GM10248 (cell line): Measurements from ENCODE around the gene GALNTL6.

Source experiments
- CTCF ChIA-PET: fragments of 300-600 bp; sonication (Branson Sonifier 250); formaldehyde crosslinking; extraction: SDS; loops from one replicate; lab custom pipeline; 2021; ENCODE audit warnings: antibody characterized with exemption; lab: Yijun Ruan, JAX
- POLR2A ChIA-PET: fragments of 350-650 bp; sonication (Branson Sonifier 250); formaldehyde crosslinking; extraction: SDS; loops from one replicate; lab custom pipeline; 2020; ENCODE audit warnings: antibody characterized with exemption; lab: Yijun Ruan, JAX
- DNase-seq: peaks from one replicate; pipeline ENCODE4 v3.0.0; 2012; ENCODE audit errors: extremely low spot score
- CTCF ChIP-seq: IDR thresholded peaks from 2 replicates; pipeline ENCODE4 v1.5.1; 2012; ENCODE audit warnings: mild to moderate bottlenecking, low read depth; ENCODE audit errors: extremely low read depth, missing control alignments, control extremely low read depth

The GALNTL6 gene

DNA sequence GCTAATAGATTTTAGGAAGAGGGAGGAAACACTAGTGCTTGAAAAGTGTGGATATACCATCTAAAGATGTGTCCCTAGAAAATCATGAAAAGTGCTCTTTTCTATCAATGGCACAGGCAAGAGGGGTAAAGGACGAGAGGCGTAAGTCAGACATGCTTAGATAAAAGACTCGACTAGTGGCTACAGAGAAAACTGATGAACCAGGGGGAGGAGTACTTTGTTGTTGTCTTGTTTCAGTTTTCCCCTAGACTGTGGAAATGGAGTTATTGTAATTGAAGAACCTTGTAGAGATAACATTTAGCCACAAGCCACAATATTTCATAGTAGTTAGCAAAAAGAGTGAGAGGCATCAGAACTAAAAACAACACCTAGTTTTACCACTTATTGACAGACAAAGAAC lies 21.4 kb downstream of the GALNTL6 start:
- TF ChIP-seq CTCF, result no peak
- CTCF ChIA-PET, result interaction anchor here (0.9 kb wide), 1 partner anchor 9 kb away, joined by 3 read pairs; no protein-coding TSS in a partner anchor
- POLR2A ChIA-PET, result no interaction called here
- DNase-seq, result no peak

GRCh38 chr4:171843456-171843855 lies 30.3 kb downstream of the GALNTL6 start:
- POLR2A ChIA-PET, result no interaction called here
- no peak for DNase-seq
- CTCF ChIA-PET, result no interaction called here
- no peak for TF ChIP-seq CTCF

DNA sequence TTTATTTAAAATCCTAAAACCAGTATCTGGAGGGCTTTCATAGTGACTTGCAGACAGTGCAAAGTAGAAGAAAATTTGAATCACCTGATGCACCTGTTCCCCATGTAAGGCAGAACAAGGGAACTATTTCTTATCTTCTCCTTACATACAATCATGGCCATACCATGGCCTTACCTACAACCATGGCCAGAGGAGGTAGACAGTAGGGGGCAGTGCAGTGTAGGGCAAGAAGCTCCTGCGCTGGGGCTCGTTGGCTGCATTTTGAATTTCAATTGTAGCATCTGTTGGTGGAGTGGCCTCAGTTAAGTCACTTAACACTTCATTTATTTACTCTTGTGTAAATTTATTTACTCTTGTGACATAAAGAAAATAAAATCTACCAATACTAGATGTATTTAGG lies 33.0 kb downstream of the GALNTL6 start:
- POLR2A ChIA-PET, result no interaction called here
- peak; percentile 52 for TF ChIP-seq CTCF
- peak; percentile 24 for DNase-seq
- CTCF ChIA-PET, result interaction anchor here (1.3 to 2.0 kb wide), 3 partner anchors 13 to 356 kb away, joined by 3 to 4 read pairs (median 3); no protein-coding TSS in a partner anchor

DNA sequence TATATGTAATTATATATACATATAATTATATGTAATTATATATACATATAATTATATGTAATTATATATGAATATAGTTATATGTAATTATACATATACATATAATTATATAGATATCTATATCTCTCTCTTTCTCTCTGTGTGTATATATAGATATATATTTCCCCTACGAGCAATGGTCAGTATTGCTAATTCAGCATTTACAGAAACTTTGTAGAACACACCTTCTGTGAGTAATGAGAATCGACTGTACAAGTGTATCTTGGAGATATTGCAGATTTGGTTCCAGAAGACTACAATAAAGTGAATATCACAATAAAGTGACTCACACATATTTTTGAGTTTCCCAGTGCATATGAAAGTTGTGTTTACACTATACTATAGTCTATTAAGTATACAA lies 33.7 kb downstream of the GALNTL6 start:
- no peak for TF ChIP-seq CTCF
- POLR2A ChIA-PET, result no interaction called here
- DNase-seq, result no peak
- CTCF ChIA-PET, result interaction anchor here (1.3 to 2.0 kb wide), 2 partner anchors 13 to 355 kb away, joined by 3 to 4 read pairs; no protein-coding TSS in a partner anchor

GRCh38 chr4:171847751-171848150 lies 34.5 kb downstream of the GALNTL6 start:
- no peak for TF ChIP-seq CTCF
- CTCF ChIA-PET, result interaction anchor here (2.0 kb wide), 1 partner anchor 14 kb away, joined by 4 read pairs; no protein-coding TSS in a partner anchor
- no peak for DNase-seq

GRCh38 chr4:171849686-171850222 lies 36.5 kb downstream of the GALNTL6 start:
- DNase-seq, result no peak
- TF ChIP-seq CTCF, result no peak
- CTCF ChIA-PET, result no interaction called here
- POLR2A ChIA-PET, result no interaction called here

More at GRCh38 chr4:171847751-171848150, 34.5 kb downstream of the GALNTL6 start:
- POLR2A ChIA-PET, result no interaction called here
